HG02642 (cell line): ENCODE results near the gene PRAMEF14.
"Not testable (repeated sequence)": the region's sequence is repeated elsewhere in the genome, so short reads cannot be mapped to it uniquely, and the experiment has no call there.

Experiments
- ATAC-seq: cut with Tn5 transposase; IDR thresholded peaks from one replicate; pipeline ENCODE4 v1.9.1; 2021; ENCODE audit warnings: mild to moderate bottlenecking; ENCODE audit not compliant: unreplicated experiment, poor library complexity

PRAMEF14 gene

GRCh38 chr1:13347034-13347433, at the start of gene PRAMEF14:
Gene PRAMEF14, minus strand, starts transcription at chr1:13347134. Its CDS starts 1,820 bp downstream, at chr1:13345314.
- not testable (repeated sequence) for ATAC-seq

GRCh38 chr1:13395311-13395710, 48.4 kb upstream of the PRAMEF14 start:
- not testable (repeated sequence) for ATAC-seq

GRCh38 chr1:13394761-13395160, 47.8 kb upstream of the PRAMEF14 start:
- ATAC-seq, result not testable (repeated sequence)

- ATAC-seq, result not testable (repeated sequence)
Measured at GRCh38 chr1:13393004-13393403, 46.1 kb upstream of the PRAMEF14 start.

GRCh38 chr1:13389332-13389731, 42.4 kb upstream of the PRAMEF14 start, which contains the start of gene PRAMEF17:
Gene PRAMEF17, plus strand, starts transcription at chr1:13389632. Its CDS starts 26 bp downstream, at chr1:13389658.
- ATAC-seq, result not testable (repeated sequence)

- ATAC-seq, result not testable (repeated sequence)
Measured at GRCh38 chr1:13380380-13380779, 33.4 kb upstream of the PRAMEF14 start.

GRCh38 chr1:13378983-13379382, 32.0 kb upstream of the PRAMEF14 start:
- ATAC-seq, result not testable (repeated sequence)

- not testable (repeated sequence) for ATAC-seq
Measured at GRCh38 chr1:13368544-13368943, 21.6 kb upstream of the PRAMEF14 start.

- ATAC-seq, result not testable (repeated sequence)
Measured at GRCh38 chr1:13366536-13366935, 19.6 kb upstream of the PRAMEF14 start.

- ATAC-seq, result not testable (repeated sequence)
Measured at GRCh38 chr1:13364928-13365327, 18.0 kb upstream of the PRAMEF14 start.

GRCh38 chr1:13362364-13362763, 15.4 kb upstream of the PRAMEF14 start:
- not testable (repeated sequence) for ATAC-seq

GRCh38 chr1:13356774-13357173, 9.8 kb upstream of the PRAMEF14 start:
- not testable (repeated sequence) for ATAC-seq

GRCh38 chr1:13354475-13354874, 7.5 kb upstream of the PRAMEF14 start:
- not testable (repeated sequence) for ATAC-seq

GRCh38 chr1:13353476-13353875, 6.5 kb upstream of the PRAMEF14 start:
- ATAC-seq, result not testable (repeated sequence)

GRCh38 chr1:13342496-13342895, 4.4 kb downstream of the PRAMEF14 start:
- not testable (repeated sequence) for ATAC-seq

- not testable (repeated sequence) for ATAC-seq
Measured at GRCh38 chr1:13315281-13315680, 31.7 kb downstream of the PRAMEF14 start, which contains the start of gene PRAMEF15. Gene PRAMEF15, plus strand, starts transcription at chr1:13315581. Its CDS starts 2,827 bp downstream, at chr1:13318408.

GRCh38 chr1:13303239-13303638, 43.7 kb downstream of the PRAMEF14 start, which contains the start of gene PRAMEF33:
Gene PRAMEF33, plus strand, starts transcription at chr1:13303539. Its CDS starts 2,416 bp downstream, at chr1:13305955.
- not testable (repeated sequence) for ATAC-seq

GRCh38 chr1:13302197-13302596, 44.7 kb downstream of the PRAMEF14 start:
- not testable (repeated sequence) for ATAC-seq

GRCh38 chr1:13298699-13299098, 48.2 kb downstream of the PRAMEF14 start:
- not testable (repeated sequence) for ATAC-seq

GRCh38 chr1:13297216-13297931, 49.6 kb downstream of the PRAMEF14 start:
- not testable (repeated sequence) for ATAC-seq
